GF-D8 (cell line): ENCODE results near the gene MRAS.
"Not testable (repeated sequence)": the region's sequence is repeated elsewhere in the genome, so short reads cannot be mapped to it uniquely, and the experiment has no call there.

Experiments
- DNase-seq: peaks from one replicate; lab custom pipeline; 2025; lab: John Stamatoyannopoulos, UW

The MRAS gene

GRCh38 chr3:138445654-138446053 lies 97.3 kb downstream of the MRAS start:
- DNase-seq = no peak

GRCh38 chr3:138448631-138449030 lies 100.3 kb downstream of the MRAS start:
- no peak for DNase-seq

- no peak for DNase-seq
Measured at GRCh38 chr3:138449490-138449889, 101.1 kb downstream of the MRAS start.

DNA sequence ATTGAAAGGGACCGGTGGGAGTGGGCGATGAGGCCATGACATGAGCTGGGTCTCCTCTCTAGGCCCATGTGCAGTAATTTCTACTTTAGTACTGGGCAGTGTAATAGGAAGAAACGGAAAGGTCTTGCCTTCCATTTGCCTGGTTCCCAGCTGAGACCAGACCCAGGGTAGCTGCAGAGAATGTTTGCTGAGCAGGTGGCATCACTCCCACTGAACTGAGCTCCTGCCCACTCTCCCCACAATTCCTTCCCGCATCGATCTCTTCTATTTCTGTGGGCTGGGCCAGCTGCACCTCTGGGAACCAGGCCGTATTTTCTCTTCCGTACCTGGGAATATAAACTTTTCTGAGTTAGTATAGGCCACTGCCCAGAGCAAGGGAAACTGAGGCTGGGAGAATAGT lies 101.8 kb downstream of the MRAS start:
- DNase-seq = no peak

GRCh38 chr3:138450704-138451424 lies 102.5 kb downstream of the MRAS start:
- no peak for DNase-seq

DNA sequence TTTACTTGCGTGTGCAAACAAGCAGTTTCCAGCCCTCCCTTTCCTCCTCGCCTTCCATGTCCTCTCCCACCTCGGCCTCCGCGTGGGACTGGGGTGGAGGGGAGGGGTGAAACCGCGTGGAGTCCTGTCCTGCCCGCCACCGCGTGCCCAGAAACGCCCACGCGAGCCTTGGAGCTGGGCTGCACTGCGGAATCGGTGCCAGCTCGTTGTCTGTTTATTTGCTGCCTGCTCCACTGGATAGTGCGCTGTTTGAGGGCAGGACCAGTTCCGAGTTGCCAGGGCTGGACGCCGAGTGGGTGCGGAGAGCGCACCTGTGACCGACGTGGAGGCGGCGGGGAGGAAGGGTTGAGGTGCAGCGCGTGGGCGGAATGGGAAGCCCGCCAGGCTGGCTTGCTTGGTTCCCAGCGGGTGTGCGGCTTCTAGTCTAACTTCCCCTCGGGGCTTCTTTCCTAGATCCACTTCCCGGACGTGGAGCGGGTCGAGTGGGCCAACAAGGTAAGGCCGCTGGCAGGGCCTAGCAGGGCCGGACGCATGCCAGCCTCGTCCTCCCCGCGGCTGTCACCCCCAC lies 103.3 kb downstream of the MRAS start:
- no peak for DNase-seq

GRCh38 chr3:138452436-138452835 lies 104.1 kb downstream of the MRAS start:
- DNase-seq = no peak

- not testable (repeated sequence) for DNase-seq
Measured at GRCh38 chr3:138453940-138454339, 105.6 kb downstream of the MRAS start.
